Stomach (tissue), 9 donors: Measurements from ENCODE around the gene ZNF544. TPM values are rescaled to one million over a fixed set of nuclear protein-coding genes. Genes with fewer than 3 reads are reported as not detected.

Experiments
- DNase-seq, 2 donors: peaks; one replicate each; pipeline versions ENCODE4 v3.0.0 to v3.0.0-alpha.2; 2013 to 2019
- H3K27ac ChIP-seq, 5 donors: fragments of 200-600 bp in 4 of 5; sonication (generic) in 4 of 5; one replicate each; pipeline ENCODE4 v1.5.1; 2013 to 2019; ENCODE audit warnings: mild to moderate bottlenecking in 1 of 5, moderate library complexity in 1 of 5
- H3K27me3 ChIP-seq, 3 donors: fragments of 200-600 bp; sonication (generic); one replicate each; pipeline ENCODE4 v1.5.1; 2017 to 2019; ENCODE audit warnings: mixed run types in 1 of 3
- H3K36me3 ChIP-seq, 4 donors: fragments of 200-600 bp; sonication (generic); 1 replicate in 3 of 4; 2 replicates in 1 of 4; pipeline ENCODE4 v1.5.1; 2016 to 2019
- H3K4me1 ChIP-seq, 4 donors: fragments of 200-600 bp; sonication (generic); one replicate each; pipeline ENCODE4 v1.5.1; 2016 to 2019
- H3K4me3 ChIP-seq, 4 donors: fragments of 200-600 bp; sonication (generic) in 3 of 4; one replicate each; pipeline ENCODE4 v1.5.1; 2016 to 2019; ENCODE audit warnings: mild to moderate bottlenecking in 1 of 4
- H3K9me3 ChIP-seq, 4 donors: fragments of 200-600 bp; sonication (generic); one replicate each; pipeline ENCODE4 v1.5.1; 2016 to 2019
- CTCF ChIP-seq, 7 experiments: fragments of 450-650 bp in 4 of 7; fragments of 200-600 bp in 3 of 7; sonication (generic) in 3 of 7; IDR thresholded peaks; one replicate each; pipeline ENCODE4 v1.5.1; 2016 to 2019; ENCODE audit warnings: antibody characterized with exemption in 7 of 7, control low read depth in 2 of 7, mild to moderate bottlenecking in 1 of 7
- EP300 ChIP-seq: sonication (generic); formaldehyde crosslinking; IDR thresholded peaks from one replicate; pipeline ENCODE4 v1.6.1; 2017; ENCODE audit warnings: antibody characterized with exemption
- POLR2A ChIP-seq, 4 donors: fragments of 450-650 bp; IDR thresholded peaks; one replicate each; pipeline ENCODE4 v1.6.1; 2016; ENCODE audit warnings: antibody characterized with exemption in 4 of 4, control low read depth in 2 of 4, mild to moderate bottlenecking in 1 of 4, moderate library complexity in 1 of 4
- POLR2AphosphoS5 ChIP-seq, 3 donors: sonication (generic); formaldehyde crosslinking; IDR thresholded peaks; one replicate each; pipeline ENCODE4 v1.6.1; 2016; ENCODE audit warnings: antibody characterized with exemption in 3 of 3
- WGBS, 5 donors: extraction: QIAGEN DNeasy Blood & Tissue Kit in 3 of 5; methylation state at CpG; one replicate each; pipeline versions ENCODE4 v1.1.5 to v1.1.7; 2013 to 2018; 5-methylcytosine and 5-hydroxymethylcytosine counted together
- intact Hi-C: fragments of 100-400 bp; cut with DNase I; formaldehyde crosslinking; loops from one replicate; pipeline ENCODE4 v1.15.1; 2023; ENCODE audit warnings: low total_unique reads
- polyA plus RNA-seq, 3 donors: library from polyadenylated mRNA; stranded (reverse); fragments of 200-250 nt; gene quantifications; one replicate each; pipeline ENCODE4 v1.2.3, GENCODE V29; 2013
- total RNA-seq, 5 donors: library from RNA; depleted of rRNA; stranded (reverse); fragments of >200 nt; gene quantifications; one replicate each; pipeline versions ENCODE4 v1.1.0 to v1.2.3, GENCODE V29; 2014 to 2016
- donor health status: healthy with polysubstance abuse.
- donor health status: Bipolar disorder and iron deficiency.
- donor health status: healthy.

The ZNF544 gene
- total and polyA plus RNA-seq, 8 donors = 9.5 to 60.7 (median 20.0) TPM

- no peak for TF ChIP-seq CTCF (IDR thresholded peaks at IDR 0.05)
- TF ChIP-seq POLR2AphosphoS5 (IDR thresholded peaks at IDR 0.05) = peak; percentile 77 to 94 (median 80)
- TF ChIP-seq POLR2A (IDR thresholded peaks at IDR 0.05) = no peak
- no peak for TF ChIP-seq EP300
- intact Hi-C loops = loop anchor here (10.0 kb wide), 1 partner anchor 82 kb away; no protein-coding TSS in a partner anchor
- Histone ChIP-seq H3K9me3 (peaks cover 66 to 100% (median 96%) of the 10 kb centered on the region in 4 donors), H3K36me3 (peaks cover 34 to 73% (median 54%) of the 10 kb centered on the region in 4 donors), H3K27ac (peak within 1 kb of the TSS; percentile 97 to 99 (median 98)), H3K4me3 (peak within 1 kb of the TSS; percentile 79 to 89 (median 86)), H3K4me1 (peaks cover 0 to 21% (median 8%) of the 10 kb centered on the region in 4 donors), H3K27me3 (no peaks in the 10 kb centered on the region)
- WGBS, 5 donors = 0 to 3% (median 1%) methylated on average over 29 to 80 of the region's 80 CpGs
- peak; percentile 93 to 98 for DNase-seq
These were observed 45.5 kb upstream of the ZNF544 start, which contains the start of gene ZNF274 for GRCh38 chr19:58182989-58183816. ZNF274 (plus strand) TSS chr19:58183061; CDS start chr19:58183966, 905 bp downstream.

GRCh38 chr19:58183817-58184215, 44.9 kb upstream of the ZNF544 start:
- 15 to 22% (median 17%) methylated on average over 13 of the region's 13 CpGs for WGBS, 5 donors
- H3K9me3 ChIP-seq = peaks cover 69 to 100% (median 94%) of the 10 kb centered on the region in 4 donors
- H3K27me3 ChIP-seq = no peaks in the 10 kb centered on the region
- peak overlapping the region; percentile 97 to 99 (median 98) for H3K27ac ChIP-seq
- intact Hi-C loops = loop anchor here (10.0 kb wide), 1 partner anchor 81 kb away; no protein-coding TSS in a partner anchor
- H3K4me1 ChIP-seq = peaks cover 0 to 21% (median 8%) of the 10 kb centered on the region in 4 donors
- H3K4me3 ChIP-seq = peak overlapping the region; percentile 79 to 89 (median 86)
- H3K36me3 ChIP-seq = peaks cover 37 to 73% (median 56%) of the 10 kb centered on the region in 4 donors
- TF ChIP-seq EP300 (no peak), CTCF (IDR thresholded peaks at IDR 0.05) (no peak), POLR2AphosphoS5 (IDR thresholded peaks at IDR 0.05) (no peak), POLR2A (IDR thresholded peaks at IDR 0.05) (no peak)
- no peak for DNase-seq

GRCh38 chr19:58196901-58197616, 31.7 kb upstream of the ZNF544 start:
- Histone ChIP-seq H3K27me3 (no peaks in the 10 kb centered on the region), H3K4me1 (no peaks in the 10 kb centered on the region), H3K4me3 (no peak overlapping the region), H3K9me3 (peaks cover 97 to 100% (median 100%) of the 10 kb centered on the region in 4 donors), H3K27ac (no peak overlapping the region), H3K36me3 (peaks cover 83 to 100% (median 100%) of the 10 kb centered on the region in 4 donors)
- intact Hi-C loops = no loop called here
- 63 to 88% (median 80%) methylated on average over 6 of the region's 6 CpGs for WGBS, 5 donors
- no peak for TF ChIP-seq POLR2A (IDR thresholded peaks at IDR 0.05)
- TF ChIP-seq POLR2AphosphoS5 (IDR thresholded peaks at IDR 0.05) = no peak
- TF ChIP-seq EP300 = no peak
- no peak for TF ChIP-seq CTCF (IDR thresholded peaks at IDR 0.05)
- DNase-seq = no peak

- Histone ChIP-seq H3K9me3 (peaks cover 100% of the 10 kb centered on the region in 4 donors), H3K4me1 (no peaks in the 10 kb centered on the region), H3K27me3 (no peaks in the 10 kb centered on the region), H3K36me3 (peaks cover 73 to 100% (median 92%) of the 10 kb centered on the region in 4 donors), H3K27ac (no peak overlapping the region), H3K4me3 (no peak overlapping the region)
- peak in 1 of 2 donors; percentile 43 for DNase-seq
- intact Hi-C loops = no loop called here
- 26 to 30% (median 27%) methylated on average over 28 to 49 of the region's 49 CpGs for WGBS, 5 donors
- TF ChIP-seq EP300 = no peak
- TF ChIP-seq POLR2AphosphoS5 (IDR thresholded peaks at IDR 0.05) = no peak
- no peak for TF ChIP-seq POLR2A (IDR thresholded peaks at IDR 0.05)
- no peak for TF ChIP-seq CTCF (IDR thresholded peaks at IDR 0.05)
These were observed 24.8 kb upstream of the ZNF544 start for GRCh38 chr19:58203814-58204475.
